Mammary epithelial cell (primary cell): ENCODE measurements around the gene PTPRT.

Experiments used
- EZH2 ChIP-seq: IDR thresholded peaks from 2 replicates; pipeline ENCODE4 v1.6.1; 2012; ENCODE audit warnings: low read length, inconsistent platforms, borderline replicate concordance
- TF ChIP-seq, protein P1 (sequence below), 2 donors: IDR thresholded peaks in 1 of 2; conservative IDR thresholded peaks in 1 of 2; 2 replicates each; pipeline ENCODE4 v1.5.1; 2011 to 2012; ENCODE audit warnings: inconsistent platforms in 2 of 2, low read length in 2 of 2, mild to moderate bottlenecking in 2 of 2, control low read depth in 1 of 2, low read depth in 1 of 2; ENCODE audit not compliant: insufficient read depth in 1 of 2; ENCODE audit errors: extremely low read depth in 1 of 2

DNA sequence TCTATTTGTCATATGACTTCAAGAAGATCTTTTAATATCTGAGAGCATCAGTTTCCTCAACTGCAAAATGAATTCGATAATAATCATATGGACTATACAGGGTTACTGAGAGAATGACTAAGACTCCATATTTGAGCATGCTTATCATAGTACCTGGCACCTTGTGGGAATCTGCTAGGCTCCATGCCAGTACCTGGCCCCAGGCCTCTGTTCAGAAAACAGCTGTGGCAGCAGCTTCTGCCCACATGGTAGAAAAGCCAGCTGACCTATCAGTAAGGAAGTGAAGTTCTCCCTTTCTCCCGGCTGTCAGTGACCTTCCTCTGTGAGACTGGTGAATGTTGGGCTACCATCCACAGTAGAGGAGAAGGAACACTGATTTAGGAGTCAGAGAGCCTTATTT, 996.6 kb downstream of the PTPRT start:
- TF ChIP-seq, protein P1, sequence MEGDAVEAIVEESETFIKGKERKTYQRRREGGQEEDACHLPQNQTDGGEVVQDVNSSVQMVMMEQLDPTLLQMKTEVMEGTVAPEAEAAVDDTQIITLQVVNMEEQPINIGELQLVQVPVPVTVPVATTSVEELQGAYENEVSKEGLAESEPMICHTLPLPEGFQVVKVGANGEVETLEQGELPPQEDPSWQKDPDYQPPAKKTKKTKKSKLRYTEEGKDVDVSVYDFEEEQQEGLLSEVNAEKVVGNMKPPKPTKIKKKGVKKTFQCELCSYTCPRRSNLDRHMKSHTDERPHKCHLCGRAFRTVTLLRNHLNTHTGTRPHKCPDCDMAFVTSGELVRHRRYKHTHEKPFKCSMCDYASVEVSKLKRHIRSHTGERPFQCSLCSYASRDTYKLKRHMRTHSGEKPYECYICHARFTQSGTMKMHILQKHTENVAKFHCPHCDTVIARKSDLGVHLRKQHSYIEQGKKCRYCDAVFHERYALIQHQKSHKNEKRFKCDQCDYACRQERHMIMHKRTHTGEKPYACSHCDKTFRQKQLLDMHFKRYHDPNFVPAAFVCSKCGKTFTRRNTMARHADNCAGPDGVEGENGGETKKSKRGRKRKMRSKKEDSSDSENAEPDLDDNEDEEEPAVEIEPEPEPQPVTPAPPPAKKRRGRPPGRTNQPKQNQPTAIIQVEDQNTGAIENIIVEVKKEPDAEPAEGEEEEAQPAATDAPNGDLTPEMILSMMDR (conservative IDR thresholded peaks at IDR 0.05 in 1 of 2, IDR thresholded peaks at IDR 0.05 in 1 of 2; ENCODE audit: extremely low read depth in 1 of 2, insufficient read depth in 1 of 2, low read depth in 1 of 2, low read length in 2 of 2): no peak
- no peak for TF ChIP-seq EZH2
